Thyroid gland (tissue), 4 donors: ENCODE measurements around the gene FNDC3B.

ENCODE experiments used
- POLR2A ChIP-seq, 2 donors: fragments of 450-650 bp; IDR thresholded peaks; one replicate each; pipeline ENCODE4 v1.6.1; 2017; ENCODE audit warnings: antibody characterized with exemption in 2 of 2, mild to moderate bottlenecking in 2 of 2, moderate library complexity in 1 of 2
- TF ChIP-seq, protein P1 (sequence below), 6 experiments: fragments of 200-600 bp in 3 of 6; fragments of 450-650 bp in 3 of 6; sonication (generic) in 3 of 6; IDR thresholded peaks; one replicate each; pipeline ENCODE4 v1.5.1; 2016 to 2019; ENCODE audit warnings: antibody characterized with exemption in 6 of 6, mild to moderate bottlenecking in 2 of 6, inconsistent platforms in 1 of 6, moderate library complexity in 1 of 6

DNA sequence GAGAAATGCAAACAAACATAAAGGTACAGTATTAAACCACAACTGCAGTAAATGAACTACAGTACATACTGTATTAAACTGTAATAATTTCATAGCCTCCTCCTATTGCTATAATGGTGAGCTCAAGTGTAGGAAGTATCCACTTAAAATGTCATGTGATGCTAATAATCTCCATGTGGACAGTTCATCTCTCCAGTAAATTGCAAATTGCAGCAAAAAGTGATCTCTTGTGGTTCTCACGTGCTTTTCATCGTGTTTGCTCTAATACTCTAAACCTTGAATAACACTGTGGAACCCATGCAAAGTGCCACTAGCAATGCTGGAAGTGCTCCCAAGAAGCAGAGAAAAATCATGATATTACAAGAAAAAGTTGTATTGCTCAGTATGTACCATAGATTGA lies 9.2 kb upstream of the FNDC3B start:
- TF ChIP-seq, protein P1, sequence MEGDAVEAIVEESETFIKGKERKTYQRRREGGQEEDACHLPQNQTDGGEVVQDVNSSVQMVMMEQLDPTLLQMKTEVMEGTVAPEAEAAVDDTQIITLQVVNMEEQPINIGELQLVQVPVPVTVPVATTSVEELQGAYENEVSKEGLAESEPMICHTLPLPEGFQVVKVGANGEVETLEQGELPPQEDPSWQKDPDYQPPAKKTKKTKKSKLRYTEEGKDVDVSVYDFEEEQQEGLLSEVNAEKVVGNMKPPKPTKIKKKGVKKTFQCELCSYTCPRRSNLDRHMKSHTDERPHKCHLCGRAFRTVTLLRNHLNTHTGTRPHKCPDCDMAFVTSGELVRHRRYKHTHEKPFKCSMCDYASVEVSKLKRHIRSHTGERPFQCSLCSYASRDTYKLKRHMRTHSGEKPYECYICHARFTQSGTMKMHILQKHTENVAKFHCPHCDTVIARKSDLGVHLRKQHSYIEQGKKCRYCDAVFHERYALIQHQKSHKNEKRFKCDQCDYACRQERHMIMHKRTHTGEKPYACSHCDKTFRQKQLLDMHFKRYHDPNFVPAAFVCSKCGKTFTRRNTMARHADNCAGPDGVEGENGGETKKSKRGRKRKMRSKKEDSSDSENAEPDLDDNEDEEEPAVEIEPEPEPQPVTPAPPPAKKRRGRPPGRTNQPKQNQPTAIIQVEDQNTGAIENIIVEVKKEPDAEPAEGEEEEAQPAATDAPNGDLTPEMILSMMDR (IDR thresholded peaks at IDR 0.05): no peak
- TF ChIP-seq POLR2A (IDR thresholded peaks at IDR 0.05): no peak
